IPS DF 19.7 (cell line): ENCODE data around the gene GRIP2.
A peak's percentile ranks its signal among the peaks of the same experiment; 100 is the strongest.

Experiments
- DNase-seq: peaks from one replicate; pipeline ENCODE4 v3.0.0-alpha.2; 2013; ENCODE audit warnings: low read depth, low spot score

GRIP2 gene

GRCh38 chr3:14539384-14539741 is 779 bp downstream of the GRIP2 start:
- no peak for DNase-seq

- no peak for DNase-seq
Measured at GRCh38 chr3:14538451-14539088, 1.6 kb downstream of the GRIP2 start.

GRCh38 chr3:14537590-14538450 is 2.3 kb downstream of the GRIP2 start:
- no peak for DNase-seq

- DNase-seq, result no peak
Measured at GRCh38 chr3:14536837-14537589, 3.1 kb downstream of the GRIP2 start.

GRCh38 chr3:14536055-14536815 is 3.9 kb downstream of the GRIP2 start:
- no peak for DNase-seq

GRCh38 chr3:14535616-14536015 is 4.5 kb downstream of the GRIP2 start:
- no peak for DNase-seq

- peak; percentile 78 for DNase-seq
Measured at GRCh38 chr3:14534516-14535191, 5.5 kb downstream of the GRIP2 start.

GRCh38 chr3:14533457-14533958 is 6.6 kb downstream of the GRIP2 start:
- no peak for DNase-seq

- peak; percentile 63 for DNase-seq
Measured at GRCh38 chr3:14532691-14533456, 7.3 kb downstream of the GRIP2 start.

GRCh38 chr3:14531856-14532395 is 8.2 kb downstream of the GRIP2 start:
- no peak for DNase-seq

GRCh38 chr3:14528081-14528480 is 12.1 kb downstream of the GRIP2 start:
- DNase-seq, result no peak

GRCh38 chr3:14525685-14526631 is 14.2 kb downstream of the GRIP2 start:
- DNase-seq, result no peak

- DNase-seq, result no peak
Measured at GRCh38 chr3:14524920-14525660, 15.1 kb downstream of the GRIP2 start.

GRCh38 chr3:14524311-14524711 is 15.8 kb downstream of the GRIP2 start:
- no peak for DNase-seq

GRCh38 chr3:14523792-14524191 is 16.4 kb downstream of the GRIP2 start:
- no peak for DNase-seq

- no peak for DNase-seq
Measured at GRCh38 chr3:14522768-14523167, 17.4 kb downstream of the GRIP2 start.

- DNase-seq, result no peak
Measured at GRCh38 chr3:14522129-14522691, 17.9 kb downstream of the GRIP2 start.

GRCh38 chr3:14521611-14522010 is 18.5 kb downstream of the GRIP2 start:
- DNase-seq, result no peak
